GM12878 (cell line): ENCODE results near the gene TEX2. TPM values are rescaled to one million over a fixed set of nuclear protein-coding genes. Genes with fewer than 3 reads are reported as not detected.

Source experiments
- ATAC-seq: fragments of 200-7000 bp; cut with Tn5 transposase; 3 replicates; pipeline ENCODE4 v1.9.1; 2020; ENCODE audit warnings: mild to moderate bottlenecking, moderate library complexity
- BruUV-seq: library from RNA; stranded (reverse); fragments of 400-500 nt; replicated peaks from 2 replicates; lab custom pipeline; 2021; lab: Mats Ljungman, UMichigan
- CTCF ChIA-PET: fragments of 300-600 bp; sonication (Branson Sonifier 250); formaldehyde crosslinking; extraction: SDS; loops from one replicate; lab custom pipeline; 2021; ENCODE audit warnings: inconsistent platforms; lab: Yijun Ruan, JAX
- POLR2A ChIA-PET: fragments of 350-600 bp; formaldehyde crosslinking; extraction: SDS; loops from one replicate; lab custom pipeline; 2021; ENCODE audit warnings: inconsistent platforms; lab: Charles Lee
- RAD21 ChIA-PET: fragments of 300-600 bp; sonication (Branson Sonifier 250); formaldehyde crosslinking; loops from one replicate; lab custom pipeline; 2023; ENCODE audit warnings: antibody characterized with exemption; ENCODE audit not compliant: unreplicated experiment; lab: Charles Lee
- SMC1A ChIA-PET: fragments of 300-600 bp; sonication (Branson Sonifier 250); formaldehyde crosslinking; loops from one replicate; lab custom pipeline; 2023; ENCODE audit not compliant: unreplicated experiment, uncharacterized antibody; lab: Charles Lee
- DNase-seq: peaks from one replicate; pipeline ENCODE4 v3.0.0-alpha.2; 2011; ENCODE audit warnings: low read depth, low spot score
- FAIRE-seq: peaks from 3 replicates; lab custom pipeline; 2011; peaks lifted over from hg19 to GRCh38; lab: Jason Lieb, UNC
- H2AFZ ChIP-seq: 2 replicates; pipeline ENCODE4 v1.6.0; 2011; ENCODE audit warnings: low read depth, low read length, control low read depth; ENCODE audit not compliant: control insufficient read depth
- H3K27ac ChIP-seq: 2 replicates; pipeline ENCODE4 v1.5.1; 2011; ENCODE audit warnings: control low read depth; ENCODE audit not compliant: control insufficient read depth, insufficient read depth
- H3K27me3 ChIP-seq, 2 experiments: replicated peaks in 1 of 2; 2 replicates each; pipeline versions ENCODE4 v1.6.0 to v1.6.1; 2011; ENCODE audit warnings: low read length in 1 of 2; ENCODE audit not compliant: control insufficient read depth in 2 of 2, insufficient read depth in 2 of 2
- H3K36me3 ChIP-seq, 2 experiments: 2 replicates each; pipeline ENCODE4 v1.5.1; 2011; ENCODE audit warnings: low read length in 1 of 2; ENCODE audit not compliant: control insufficient read depth in 2 of 2, insufficient read depth in 2 of 2
- H3K4me1 ChIP-seq: 2 replicates; pipeline ENCODE4 v1.6.1; 2011; ENCODE audit warnings: mild to moderate bottlenecking, low read length, moderate library complexity, mixed read lengths; ENCODE audit not compliant: control insufficient read depth, insufficient read depth
- H3K4me2 ChIP-seq: 2 replicates; pipeline ENCODE4 v1.6.0; 2011; ENCODE audit warnings: control low read depth; ENCODE audit not compliant: control insufficient read depth, insufficient read depth
- H3K4me3 ChIP-seq: fragments of 200-600 bp; sonication (generic); 2 replicates; pipeline ENCODE4 v1.5.1; 2016
- H3K79me2 ChIP-seq: 2 replicates; pipeline ENCODE4 v1.6.0; 2011; ENCODE audit warnings: low read length; ENCODE audit not compliant: control insufficient read depth, insufficient read depth
- H3K9ac ChIP-seq: 2 replicates; pipeline ENCODE4 v1.8.0; 2011; ENCODE audit warnings: low read length, control low read depth, mixed read lengths; ENCODE audit not compliant: control insufficient read depth, insufficient read depth
- H3K9me3 ChIP-seq: replicated peaks from 3 replicates; pipeline ENCODE4 v1.5.1; 2011; ENCODE audit warnings: mild to moderate bottlenecking, low read length; ENCODE audit not compliant: control insufficient read depth, insufficient read depth
- H4K20me1 ChIP-seq: 2 replicates; pipeline ENCODE4 v1.6.0; 2011; ENCODE audit not compliant: control insufficient read depth, insufficient read depth
- BACH1 ChIP-seq: fragments of 450-650 bp; IDR thresholded peaks from 2 replicates; pipeline ENCODE4 v1.6.1; 2017; ENCODE audit warnings: mild to moderate bottlenecking, borderline replicate concordance
- JUNB ChIP-seq: IDR thresholded peaks from 2 replicates; pipeline ENCODE4 v1.6.1; 2016; ENCODE audit warnings: antibody characterized with exemption, mild to moderate bottlenecking
- NFYA ChIP-seq: IDR thresholded peaks from 2 replicates; pipeline ENCODE4 v1.6.1; 2011; ENCODE audit warnings: low read depth, mild to moderate bottlenecking, low read length, improper control_type of control experiment, borderline replicate concordance
- SIN3A ChIP-seq: IDR thresholded peaks from 2 replicates; pipeline ENCODE4 v1.6.1; 2012; ENCODE audit warnings: low read depth, low read length, improper control_type of control experiment
- SRF ChIP-seq, 2 experiments: IDR thresholded peaks; 2 replicates each; pipeline ENCODE4 v1.6.1; 2011; ENCODE audit warnings: low read depth in 2 of 2, low read length in 2 of 2, mild to moderate bottlenecking in 1 of 2, moderate library complexity in 1 of 2
- ZNF384 ChIP-seq: IDR thresholded peaks from 2 replicates; pipeline ENCODE4 v1.6.1; 2012; ENCODE audit warnings: low read depth, mild to moderate bottlenecking, low read length, improper control_type of control experiment, borderline replicate concordance
- WGBS: methylation state at CpG from one replicate; pipeline ENCODE4 v1.1.6; 2016; ENCODE audit warnings: low lambda C conversion rate; ENCODE audit not compliant: insufficient replicate concordance, insufficient coverage; ENCODE audit errors: missing lambda C conversion rate; 5-methylcytosine and 5-hydroxymethylcytosine counted together
- in situ Hi-C: fragments of 300-500 bp; cut with MboI; formaldehyde crosslinking; loops from 9 replicates; pipeline ENCODE4 v1.14.3; 2018; ENCODE audit warnings: mixed read lengths
- intact Hi-C: fragments of 100-400 bp; cut with micrococcal nuclease; formaldehyde crosslinking; loops from one replicate; pipeline ENCODE4 v1.14.2; 2022; ENCODE audit not compliant: unreplicated experiment
- polyA plus RNA-seq, 11 experiments: library from polyadenylated mRNA; depleted of rRNA in 4 of 11; unstranded in 6 of 11; stranded (reverse) in 5 of 11; fragments of >200 nt; fragmentation: Nextera tagmentation in 4 of 11; fragmentation: Illumina TruSeq in 1 of 11; extraction: Ambion mirVana in 4 of 11; extraction: Trizol in 1 of 11; gene quantifications; 1 replicate in 1 of 11; 2 replicates in 10 of 11; pipeline versions ENCODE4 v1.2.1 to v1.2.3, GENCODE V29; 2011 to 2016; ENCODE audit warnings: inconsistent platforms in 2 of 11, missing spikeins in 2 of 11, low read depth in 1 of 11
- total RNA-seq, 4 experiments: library from RNA; depleted of rRNA in 3 of 4; stranded (reverse); fragments of >200 nt in 3 of 4; fragmentation: Illumina TruSeq in 1 of 4; extraction: Trizol in 1 of 4; gene quantifications; 2 replicates each; pipeline versions ENCODE4 v1.2.1 to v1.2.3, GENCODE V29; 2013 to 2021

TEX2 gene
- total and polyA plus RNA-seq, 10 of the 15 experiments (the other 5 are each of a cell fraction or from before 2014, with no cell fraction given) = 3.8 to 19.9 (median 15.8) TPM

DNA sequence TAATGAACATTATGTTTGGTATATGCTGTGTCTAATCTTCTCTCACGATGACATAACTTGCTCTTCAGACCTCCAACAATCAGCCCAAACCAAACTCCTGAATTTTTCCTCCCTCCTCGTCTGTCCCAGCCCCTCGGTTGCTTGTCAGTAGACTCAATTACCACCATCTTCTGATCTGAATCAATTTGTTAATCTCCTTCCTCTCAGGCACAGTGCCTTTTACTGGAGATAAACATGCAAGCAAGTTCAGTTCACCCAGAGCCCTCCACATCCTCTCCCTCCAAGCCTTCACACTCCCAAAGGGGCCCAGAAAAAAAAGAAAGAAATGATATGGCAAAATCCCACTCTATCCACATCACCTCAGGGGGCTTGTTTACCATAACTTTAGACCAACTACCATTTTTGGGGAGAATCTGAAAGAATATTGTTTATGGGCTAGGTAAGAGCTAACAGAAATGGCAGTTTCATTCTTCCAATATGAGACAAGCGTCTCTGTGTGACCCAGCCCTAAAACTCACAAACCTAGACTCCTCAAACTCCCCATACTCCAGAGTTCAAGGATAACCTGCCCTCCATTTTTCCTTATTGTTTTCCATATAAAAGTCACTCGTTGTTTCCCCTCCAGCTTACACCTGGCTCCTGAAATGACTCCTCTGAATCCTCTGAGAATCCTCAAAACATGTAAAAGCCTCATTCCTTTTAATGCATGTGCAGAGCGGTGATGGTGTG, 1.5 kb downstream of the TEX2 start:
- in situ Hi-C loops (no loop called here), intact Hi-C loops (loop anchor here (5.0 kb wide), 1 partner anchor 114 kb away; no protein-coding TSS in a partner anchor)
- ChIA-PET CTCF (interaction anchor here (1.1 to 1.4 kb wide), 4 partner anchors 8 to 357 kb away, joined by 3 to 4 read pairs (median 4); no protein-coding TSS in a partner anchor), POLR2A (interaction anchor here (0.6 to 1.4 kb wide), 2 partner anchors 116 to 159 kb away, joined by 4 read pairs; no protein-coding TSS in a partner anchor), RAD21 (interaction anchor here (1.0 kb wide), 1 partner anchor 114 kb away, joined by 4 read pairs; no protein-coding TSS in a partner anchor), SMC1A (interaction anchor here (0.6 to 1.4 kb wide), 5 partner anchors 9 to 129 kb away, joined by 3 to 4 read pairs (median 3); no protein-coding TSS in a partner anchor)
- Histone ChIP-seq H3K27me3 (no peaks in the 10 kb centered on the region), H3K27ac (no peak overlapping the region), H3K36me3 (no peaks in the 10 kb centered on the region), H2AFZ (no peak overlapping the region; the same call in none of the 2 replicates), H3K4me1 (peaks cover 6% of the 10 kb centered on the region; the same call in 1 of the 2 replicates), H4K20me1 (no peaks in the 10 kb centered on the region), H3K9me3 (no peaks in the 10 kb centered on the region), H3K4me3 (peak overlapping the region; percentile 88), H3K4me2 (peak overlapping the region; percentile 85), H3K9ac (no peak overlapping the region; the same call in none of the 2 replicates), H3K79me2 (peaks cover 17% of the 10 kb centered on the region)
- 44% methylated on average over 6 of the region's 6 CpGs for WGBS
- DNase-seq (no peak), FAIRE-seq (no peak), ATAC-seq (no peak)
- no TSS peak for BruUV-seq
- no peak for TF ChIP-seq ZNF384
- TF ChIP-seq SRF (IDR thresholded peaks at IDR 0.05; ENCODE audit: low read depth in 2 of 2, low read length in 2 of 2) = no peak
- TF ChIP-seq NFYA = no peak
- no peak for TF ChIP-seq SIN3A

DNA sequence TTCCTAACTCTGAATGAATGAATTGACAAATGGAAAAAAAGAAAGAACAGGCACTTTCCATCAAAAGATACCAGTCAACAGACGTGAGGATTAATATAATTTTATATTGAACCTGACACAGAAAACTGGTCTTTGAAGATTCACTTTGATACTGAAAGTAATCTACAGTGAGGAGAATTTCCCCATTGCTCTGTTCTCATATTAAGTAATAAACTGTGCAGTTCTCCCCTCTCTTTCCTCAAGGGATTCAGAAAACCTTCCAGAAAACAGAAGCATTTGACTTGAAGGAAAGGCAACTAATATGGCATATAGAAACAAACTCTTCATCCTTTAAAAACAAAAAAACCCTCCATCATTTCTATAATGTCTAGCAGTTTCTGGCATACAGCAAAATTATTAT, 2.2 kb downstream of the TEX2 start:
- TF ChIP-seq JUNB (peak; percentile 24; the same call in 1 of the 2 replicates), BACH1 (no peak)
- in situ Hi-C loops = no loop called here
- Histone ChIP-seq H3K9ac (no peak overlapping the region), H3K4me2 (peak overlapping the region; percentile 85), H3K4me1 (peaks cover 6% of the 10 kb centered on the region; the same call in 1 of the 2 replicates), H3K4me3 (peak overlapping the region; percentile 14; the same call in 1 of the 2 replicates), H3K9me3 (no peaks in the 10 kb centered on the region), H2AFZ (no peak overlapping the region), H3K27ac (no peak overlapping the region), H3K27me3 (no peaks in the 10 kb centered on the region), H3K36me3 (no peaks in the 10 kb centered on the region), H4K20me1 (no peaks in the 10 kb centered on the region), H3K79me2 (peaks cover 17% of the 10 kb centered on the region)
- ChIA-PET POLR2A (no interaction called here), SMC1A (no interaction called here), CTCF (no interaction called here), RAD21 (no interaction called here)
- BruUV-seq = no TSS peak
- WGBS = 0% methylated on average over 1 of the region's 1 CpG
- intact Hi-C loops = loop anchor here (5.0 kb wide), 1 partner anchor 114 kb away; no protein-coding TSS in a partner anchor
- DNase-seq (no peak), FAIRE-seq (no peak), ATAC-seq (no peak)
